KMS-11 (cell line): ENCODE results near the gene RAB9A.

Experiments used
- H2AFZ ChIP-seq: fragments of 200-600 bp; sonication (generic); 2 replicates; pipeline ENCODE4 v1.6.1; 2016; ENCODE audit warnings: antibody characterized with exemption, mixed run types, low read depth
- H3K27ac ChIP-seq: fragments of 200-600 bp; sonication (generic); 2 replicates; pipeline ENCODE4 v1.6.1; 2016; ENCODE audit warnings: mild to moderate bottlenecking, mixed run types
- H3K27me3 ChIP-seq: fragments of 200-600 bp; sonication (generic); 2 replicates; pipeline ENCODE4 v1.6.1; 2017; ENCODE audit warnings: mild to moderate bottlenecking, low read depth, mixed run types, moderate library complexity; ENCODE audit not compliant: insufficient read depth
- H3K36me3 ChIP-seq: fragments of 200-600 bp; sonication (generic); 2 replicates; pipeline ENCODE4 v1.6.1; 2017; ENCODE audit warnings: mild to moderate bottlenecking, mixed run types; ENCODE audit not compliant: insufficient read depth
- H3K4me1 ChIP-seq: fragments of 200-600 bp; sonication (generic); 2 replicates; pipeline ENCODE4 v1.6.1; 2016; ENCODE audit warnings: mild to moderate bottlenecking, low read depth, mixed run types; ENCODE audit not compliant: poor library complexity, severe bottlenecking
- H3K4me2 ChIP-seq: fragments of 200-600 bp; sonication (generic); 2 replicates; pipeline ENCODE4 v1.7.0; 2016; ENCODE audit warnings: mild to moderate bottlenecking, mixed run types
- H3K4me3 ChIP-seq: fragments of 200-600 bp; sonication (generic); IDR thresholded peaks from 2 replicates; pipeline ENCODE4 v1.6.1; 2017; ENCODE audit warnings: low read depth, low read length, mixed read lengths; ENCODE audit not compliant: insufficient read depth
- H3K79me2 ChIP-seq: fragments of 200-600 bp; sonication (generic); 2 replicates; pipeline ENCODE4 v1.6.1; 2016; ENCODE audit warnings: low read depth, mixed run types; ENCODE audit not compliant: insufficient read depth
- H3K9ac ChIP-seq: fragments of 200-600 bp; sonication (generic); 2 replicates; pipeline ENCODE4 v1.6.1; 2016; ENCODE audit warnings: mild to moderate bottlenecking, mixed run types
- H4K20me1 ChIP-seq: fragments of 200-600 bp; sonication (generic); 2 replicates; pipeline ENCODE4 v1.6.1; 2016; ENCODE audit warnings: mild to moderate bottlenecking, mixed run types; ENCODE audit not compliant: insufficient read depth
- CTCF ChIP-seq: fragments of 200-600 bp; sonication (generic); conservative IDR thresholded peaks from 2 replicates; pipeline ENCODE4 v1.6.1; 2017; ENCODE audit warnings: low read depth, mild to moderate bottlenecking, antibody characterized with exemption, low read length, moderate library complexity, mixed read lengths

RAB9A gene

GRCh38 chrX:13697455-13697854 is 8.5 kb downstream of the RAB9A start:
- no peak overlapping the region for H3K27ac ChIP-seq
- no peaks in the 10 kb centered on the region for H4K20me1 ChIP-seq
- no peaks in the 10 kb centered on the region for H3K36me3 ChIP-seq
- peaks cover 71% of the 10 kb centered on the region for H3K79me2 ChIP-seq
- no peak overlapping the region for H3K4me3 ChIP-seq
- no peak overlapping the region for H3K4me2 ChIP-seq
- H3K4me1 ChIP-seq, result peaks cover 14% of the 10 kb centered on the region
- no peak for TF ChIP-seq CTCF
- no peak overlapping the region for H2AFZ ChIP-seq
- no peak overlapping the region for H3K9ac ChIP-seq
- H3K27me3 ChIP-seq, result no peaks in the 10 kb centered on the region

- no peak for TF ChIP-seq CTCF
Observed at GRCh38 chrX:13697976-13698375, 9.0 kb downstream of the RAB9A start.

GRCh38 chrX:13698432-13698831 is 9.5 kb downstream of the RAB9A start:
- Histone ChIP-seq H3K79me2 (peaks cover 71% of the 10 kb centered on the region), H3K36me3 (no peaks in the 10 kb centered on the region), H3K4me3 (no peak overlapping the region), H3K4me1 (peaks cover 4% of the 10 kb centered on the region), H2AFZ (no peak overlapping the region), H3K4me2 (no peak overlapping the region), H3K27me3 (no peaks in the 10 kb centered on the region), H3K27ac (no peak overlapping the region), H4K20me1 (no peaks in the 10 kb centered on the region), H3K9ac (no peak overlapping the region)
- no peak for TF ChIP-seq CTCF

More at GRCh38 chrX:13697976-13698375, 9.0 kb downstream of the RAB9A start:
- peaks cover 71% of the 10 kb centered on the region for H3K79me2 ChIP-seq
- no peak overlapping the region for H2AFZ ChIP-seq
- H3K4me1 ChIP-seq, result peaks cover 8% of the 10 kb centered on the region
- H3K27ac ChIP-seq, result no peak overlapping the region
- H3K36me3 ChIP-seq, result no peaks in the 10 kb centered on the region
- no peaks in the 10 kb centered on the region for H3K27me3 ChIP-seq
- no peaks in the 10 kb centered on the region for H4K20me1 ChIP-seq
- H3K9ac ChIP-seq, result no peak overlapping the region
- no peak overlapping the region for H3K4me2 ChIP-seq
- H3K4me3 ChIP-seq, result no peak overlapping the region

- Histone ChIP-seq H3K4me1 (no peaks in the 10 kb centered on the region), H3K27ac (no peak overlapping the region), H3K4me2 (no peak overlapping the region), H2AFZ (no peak overlapping the region), H4K20me1 (no peaks in the 10 kb centered on the region), H3K79me2 (peaks cover 69% of the 10 kb centered on the region), H3K4me3 (no peak overlapping the region), H3K27me3 (no peaks in the 10 kb centered on the region), H3K9ac (no peak overlapping the region), H3K36me3 (no peaks in the 10 kb centered on the region)
- no peak for TF ChIP-seq CTCF
Observed at GRCh38 chrX:13699183-13699826, 10.4 kb downstream of the RAB9A start.
